H1 (cell line): ENCODE data around the gene PCDHA1. TPM values are rescaled to one million over a fixed set of nuclear protein-coding genes. Genes with fewer than 3 reads are reported as not detected.

Source experiments
- CTCF ChIA-PET: fragments of 300-600 bp; sonication (Branson Sonifier 250); formaldehyde crosslinking; loops from one replicate; lab custom pipeline; 2021; ENCODE audit not compliant: partially characterized antibody; lab: Charles Lee
- POLR2A ChIA-PET: fragments of 300-600 bp; sonication (Branson Sonifier 250); formaldehyde crosslinking; loops from one replicate; lab custom pipeline; 2021; ENCODE audit warnings: inconsistent platforms; ENCODE audit not compliant: partially characterized antibody; lab: Charles Lee
- DNase-seq, 2 experiments: peaks; one replicate each; pipeline versions ENCODE4 v3.0.0 to v3.0.0-alpha.2; 2010 to 2022; ENCODE audit warnings: low spot score in 2 of 2, low read depth in 1 of 2, mixed read lengths in 1 of 2
- FAIRE-seq: peaks from 2 replicates; lab custom pipeline; 2011; peaks lifted over from hg19 to GRCh38; lab: Jason Lieb, UNC
- H2AFZ ChIP-seq: 2 replicates; pipeline ENCODE4 v1.8.1; 2012; ENCODE audit warnings: low read length, inconsistent platforms
- H2AK5ac ChIP-seq: 2 replicates; pipeline ENCODE4 v1.6.1; 2013; ENCODE audit warnings: low read depth, low read length
- H2BK120ac ChIP-seq: replicated peaks from 2 replicates; pipeline ENCODE3; 2013; ENCODE audit warnings: low read depth, low read length, inconsistent platforms
- H2BK12ac ChIP-seq: 2 replicates; pipeline ENCODE4 v1.6.1; 2013; ENCODE audit warnings: low read depth, low read length
- H2BK15ac ChIP-seq: 2 replicates; pipeline ENCODE4 v1.6.1; 2013; ENCODE audit warnings: low read length
- H2BK20ac ChIP-seq: 2 replicates; pipeline ENCODE4 v1.6.1; 2013; ENCODE audit warnings: low read length
- H2BK5ac ChIP-seq: 2 replicates; pipeline ENCODE4 v1.6.1; 2013; ENCODE audit warnings: low read depth, low read length
- H3K14ac ChIP-seq: 2 replicates; pipeline ENCODE4 v1.6.1; 2013; ENCODE audit warnings: inconsistent platforms; ENCODE audit not compliant: insufficient read length
- H3K18ac ChIP-seq: 2 replicates; pipeline ENCODE4 v1.6.1; 2013; ENCODE audit warnings: low read length; ENCODE audit errors: extremely low read depth
- H3K23ac ChIP-seq: 2 replicates; pipeline ENCODE4 v1.6.1; 2013; ENCODE audit warnings: inconsistent platforms; ENCODE audit not compliant: insufficient read length
- H3K23me2 ChIP-seq: 2 replicates; pipeline ENCODE4 v1.6.1; 2013; ENCODE audit warnings: low read depth, low read length
- H3K27ac ChIP-seq: 2 replicates; pipeline ENCODE4 v1.6.1; 2011; ENCODE audit warnings: low read depth, low read length, inconsistent platforms
- H3K27me3 ChIP-seq, 4 experiments: replicated peaks in 1 of 4; 1 replicate in 1 of 4; 2 replicates in 3 of 4; pipeline versions ENCODE4 v1.6.1 to v1.8.1; 2011 to 2013; ENCODE audit warnings: low read length in 3 of 4, mild to moderate bottlenecking in 3 of 4, inconsistent platforms in 2 of 4, mixed read lengths in 2 of 4, moderate library complexity in 1 of 4; ENCODE audit not compliant: control insufficient read depth in 3 of 4, insufficient read depth in 3 of 4; ENCODE audit errors: extremely low read depth in 1 of 4
- H3K36me3 ChIP-seq, 4 experiments: 2 replicates each; pipeline versions ENCODE4 v1.6.1 to v1.8.1; 2011 to 2013; ENCODE audit warnings: mild to moderate bottlenecking in 4 of 4, low read length in 3 of 4, moderate library complexity in 2 of 4, control low read depth in 1 of 4, inconsistent platforms in 1 of 4; ENCODE audit not compliant: insufficient read depth in 4 of 4, control insufficient read depth in 2 of 4
- H3K4ac ChIP-seq: replicated peaks from 2 replicates; pipeline ENCODE3; 2013; ENCODE audit warnings: low read length, low read depth, mixed read lengths, inconsistent platforms; ENCODE audit not compliant: insufficient read length
- H3K4me1 ChIP-seq, 4 experiments: replicated peaks in 1 of 4; 1 replicate in 1 of 4; 2 replicates in 3 of 4; pipeline versions ENCODE4 v1.6.1 to v1.8.1; 2011 to 2013; ENCODE audit warnings: low read length in 3 of 4, inconsistent platforms in 2 of 4, mixed read lengths in 1 of 4; ENCODE audit not compliant: insufficient read depth in 4 of 4, control insufficient read depth in 3 of 4
- H3K4me2 ChIP-seq, 2 experiments: 2 replicates each; pipeline versions ENCODE4 v1.6.1 to v1.8.1; 2011 to 2013; ENCODE audit warnings: low read depth in 2 of 2, low read length in 2 of 2, control low read depth in 1 of 2, inconsistent platforms in 1 of 2, mild to moderate bottlenecking in 1 of 2; ENCODE audit not compliant: insufficient read depth in 1 of 2
- H3K4me3 ChIP-seq, 4 experiments: fragments of 200-600, 300-600 bp in 1 of 4; sonication (generic), shearing (Covaris generic), sonication (Bioruptor Twin) in 1 of 4; 2 replicates each; pipeline versions ENCODE4 v1.5.1 to v1.8.1; 2011 to 2016; ENCODE audit warnings: low read length in 4 of 4, low read depth in 3 of 4, control low read depth in 2 of 4, inconsistent platforms in 2 of 4, mild to moderate bottlenecking in 2 of 4, mixed read lengths in 1 of 4, moderate library complexity in 1 of 4; ENCODE audit not compliant: insufficient read depth in 2 of 4; ENCODE audit errors: extremely low read depth in 1 of 4
- H3K56ac ChIP-seq: replicated peaks from 2 replicates; pipeline ENCODE3; 2013; ENCODE audit warnings: low read depth, mild to moderate bottlenecking, mixed read lengths, low read length, inconsistent platforms; ENCODE audit not compliant: insufficient read length
- H3K79me1 ChIP-seq: 2 replicates; pipeline ENCODE4 v1.6.1; 2013; ENCODE audit warnings: low read depth, low read length, control low read depth
- H3K79me2 ChIP-seq, 2 experiments: 2 replicates each; pipeline versions ENCODE4 v1.6.1 to v1.8.1; 2012 to 2013; ENCODE audit warnings: low read length in 2 of 2, mild to moderate bottlenecking in 2 of 2, inconsistent platforms in 1 of 2; ENCODE audit not compliant: insufficient read depth in 2 of 2, control insufficient read depth in 1 of 2
- H3K9ac ChIP-seq, 4 experiments: replicated peaks in 1 of 4; 1 replicate in 1 of 4; 2 replicates in 3 of 4; pipeline versions ENCODE4 v1.6.1 to v1.8.1; 2011 to 2013; ENCODE audit warnings: low read depth in 3 of 4, low read length in 3 of 4, control low read depth in 2 of 4, mild to moderate bottlenecking in 2 of 4, moderate library complexity in 2 of 4, inconsistent platforms in 1 of 4; ENCODE audit errors: extremely low read depth in 1 of 4
- H3K9me3 ChIP-seq, 2 experiments: 2 replicates each; pipeline versions ENCODE4 v1.6.1 to v1.8.1; 2012 to 2013; ENCODE audit warnings: mild to moderate bottlenecking in 2 of 2, moderate library complexity in 2 of 2, control low read depth in 1 of 2, inconsistent platforms in 1 of 2, low read depth in 1 of 2, low read length in 1 of 2, mixed read lengths in 1 of 2; ENCODE audit not compliant: insufficient read depth in 2 of 2
- H4K20me1 ChIP-seq, 2 experiments: replicated peaks in 1 of 2; 2 replicates each; pipeline versions ENCODE3 to v1.8.1; 2011 to 2013; ENCODE audit warnings: inconsistent platforms in 2 of 2, low read length in 2 of 2, mild to moderate bottlenecking in 1 of 2; ENCODE audit not compliant: insufficient read depth in 2 of 2, control insufficient read depth in 1 of 2
- H4K5ac ChIP-seq: 2 replicates; pipeline ENCODE4 v1.6.1; 2013; ENCODE audit warnings: low read length, low read depth, mixed read lengths, inconsistent platforms; ENCODE audit not compliant: insufficient read length
- H4K8ac ChIP-seq: 2 replicates; pipeline ENCODE4 v1.8.0; 2013; ENCODE audit warnings: mild to moderate bottlenecking, moderate library complexity, low read length, inconsistent platforms; ENCODE audit not compliant: insufficient read depth; ENCODE audit errors: extremely low read depth
- H4K91ac ChIP-seq: replicated peaks from 2 replicates; pipeline ENCODE3; 2013; ENCODE audit warnings: low read length, mixed read lengths, inconsistent platforms; ENCODE audit not compliant: insufficient read length
- ASH2L ChIP-seq: fragments of 200-600, 300-600 bp; sonication (generic); IDR thresholded peaks from one replicate; pipeline ENCODE4 v1.7.1; 2017; ENCODE audit warnings: low read length
- CHD1 ChIP-seq: IDR thresholded peaks from 2 replicates; pipeline ENCODE4 v1.6.1; 2012; ENCODE audit warnings: low read depth, low read length, improper control_type of control experiment
- CTBP2 ChIP-seq: IDR thresholded peaks from 2 replicates; pipeline ENCODE4 v1.7.0; 2011; ENCODE audit warnings: borderline replicate concordance, mild to moderate bottlenecking, moderate library complexity, mixed read lengths, low read length; ENCODE audit not compliant: insufficient read depth, insufficient read length
- FOSL1 ChIP-seq: IDR thresholded peaks from 2 replicates; pipeline ENCODE4 v1.6.1; 2011; ENCODE audit warnings: mild to moderate bottlenecking, low read depth, low read length, moderate library complexity; ENCODE audit not compliant: insufficient read depth
- GABPA ChIP-seq: IDR thresholded peaks from 2 replicates; pipeline ENCODE4 v1.6.1; 2011; ENCODE audit warnings: mild to moderate bottlenecking, low read length, moderate library complexity, borderline replicate concordance; ENCODE audit not compliant: insufficient read depth
- JUN ChIP-seq: IDR thresholded peaks from 2 replicates; pipeline ENCODE4 v1.6.1; 2011; ENCODE audit warnings: low read depth, mild to moderate bottlenecking, improper control_type of control experiment, low read length
- MAFK ChIP-seq: IDR thresholded peaks from 2 replicates; pipeline ENCODE4 v1.6.1; 2012; ENCODE audit warnings: low read depth, mild to moderate bottlenecking, improper control_type of control experiment, low read length
- PHF8 ChIP-seq: fragments of 200-600 bp; sonication (generic); conservative IDR thresholded peaks from 2 replicates; pipeline ENCODE4 v1.7.1; 2012; ENCODE audit warnings: low read depth, mild to moderate bottlenecking, inconsistent platforms, low read length, moderate library complexity
- RNF2 ChIP-seq: fragments of 200-900, 300-1000 bp; sonication (generic); IDR thresholded peaks from 2 replicates; pipeline ENCODE4 v1.7.1; 2016; ENCODE audit warnings: borderline replicate concordance, low read depth, mild to moderate bottlenecking, antibody characterized with exemption, low read length; ENCODE audit not compliant: poor library complexity, severe bottlenecking; ENCODE audit errors: missing control alignments
- SIRT6 ChIP-seq: IDR thresholded peaks from one replicate; pipeline ENCODE4 v1.7.1; 2012; ENCODE audit warnings: low read length, inconsistent platforms
- SP1 ChIP-seq: IDR thresholded peaks from 2 replicates; pipeline ENCODE4 v1.6.1; 2011; ENCODE audit warnings: low read depth, low read length
- polyA plus RNA-seq, 7 experiments: library from polyadenylated mRNA; depleted of rRNA in 3 of 7; stranded (reverse) in 5 of 7; unstranded in 2 of 7; fragments of >200 nt in 5 of 7; fragments of 200-250 nt in 2 of 7; gene quantifications; 1 replicate in 5 of 7; 2 replicates in 1 of 7; 4 replicates in 1 of 7; pipeline versions ENCODE4 v1.2.1 to v1.2.3, GENCODE V29; 2011 to 2013; ENCODE audit warnings: missing spikeins in 2 of 7, mixed read lengths in 2 of 7
- total RNA-seq: library from RNA; stranded (reverse); fragmentation: NEBNext Ultra II Directional; extraction: Animal tissue kit (Norgen Biotek cat#: 25700); gene quantifications from 2 replicates; pipeline ENCODE4 v1.2.1, GENCODE V29; 2021
- TF ChIP-seq, protein P1 (sequence below): IDR thresholded peaks from 2 replicates; pipeline ENCODE4 v1.6.1; 2012; ENCODE audit warnings: inconsistent platforms
- TF ChIP-seq, protein P2 (sequence below): IDR thresholded peaks from 2 replicates; pipeline ENCODE4 v1.6.1; 2011; ENCODE audit warnings: low read depth, mild to moderate bottlenecking, low read length; ENCODE audit not compliant: insufficient read depth

PCDHA1 gene
- total and polyA plus RNA-seq, 2 of the 8 experiments (the other 6 are each of a cell fraction or from before 2014, with no cell fraction given): 0.23 to 0.50 TPM

- Histone ChIP-seq H2AFZ (no peak overlapping the region), H3K56ac (no peak overlapping the region), H4K91ac (no peak overlapping the region), H3K4me3 (no peak overlapping the region), H3K4ac (no peak overlapping the region), H3K23ac (no peak overlapping the region), H3K18ac (no peak overlapping the region), H3K4me1 (peaks cover 0 to 8% (median 2%) of the 10 kb centered on the region in 4 experiments), H3K4me2 (no peak overlapping the region), H3K14ac (no peak overlapping the region), H3K9me3 (no peaks in the 10 kb centered on the region), H2BK120ac (no peak overlapping the region), H2BK12ac (no peak overlapping the region), H2BK15ac (peak overlapping the region; percentile 14; the same call in 1 of the 2 replicates), H3K79me2 (peaks cover 0 to 3% of the 10 kb centered on the region in 2 experiments; a peak in 2 of 4 replicates), H2BK20ac (no peak overlapping the region), H3K79me1 (no peaks in the 10 kb centered on the region), H3K23me2 (no peaks in the 10 kb centered on the region), H3K36me3 (no peaks in the 10 kb centered on the region), H4K20me1 (peaks cover 0 to 6% of the 10 kb centered on the region in 2 experiments), H4K5ac (no peak overlapping the region), H2AK5ac (no peak overlapping the region), H3K27ac (no peak overlapping the region), H2BK5ac (no peak overlapping the region), H3K9ac (no peak overlapping the region), H3K27me3 (peaks cover 0 to 2% (median under 1%) of the 10 kb centered on the region in 4 experiments; a peak in 4 of 7 replicates), H4K8ac (no peak overlapping the region)
- POLR2A ChIA-PET: interaction anchor here (0.9 to 13.7 kb wide), 3 partner anchors 12 to 67 kb away, joined by 3 to 123 read pairs (median 8); no protein-coding TSS in a partner anchor
- CTCF ChIA-PET: interaction anchor here (0.7 to 2.7 kb wide), 6 partner anchors 14 to 117 kb away, joined by 3 to 11 read pairs (median 4); partner anchors contain the start of genes PCDHA10, PCDHA11 and PCDHAC1
- DNase-seq (no peak), FAIRE-seq (no peak)
- TF ChIP-seq, protein P1, sequence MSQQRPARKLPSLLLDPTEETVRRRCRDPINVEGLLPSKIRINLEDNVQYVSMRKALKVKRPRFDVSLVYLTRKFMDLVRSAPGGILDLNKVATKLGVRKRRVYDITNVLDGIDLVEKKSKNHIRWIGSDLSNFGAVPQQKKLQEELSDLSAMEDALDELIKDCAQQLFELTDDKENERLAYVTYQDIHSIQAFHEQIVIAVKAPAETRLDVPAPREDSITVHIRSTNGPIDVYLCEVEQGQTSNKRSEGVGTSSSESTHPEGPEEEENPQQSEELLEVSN: no peak
- no peak for TF ChIP-seq MAFK
- no peak for TF ChIP-seq FOSL1
- TF ChIP-seq CTBP2: no peak
- TF ChIP-seq RNF2: no peak
- no peak for TF ChIP-seq CHD1
- TF ChIP-seq, protein P2, sequence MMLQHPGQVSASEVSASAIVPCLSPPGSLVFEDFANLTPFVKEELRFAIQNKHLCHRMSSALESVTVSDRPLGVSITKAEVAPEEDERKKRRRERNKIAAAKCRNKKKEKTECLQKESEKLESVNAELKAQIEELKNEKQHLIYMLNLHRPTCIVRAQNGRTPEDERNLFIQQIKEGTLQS: no peak
- no peak for TF ChIP-seq ASH2L
- TF ChIP-seq GABPA: no peak
- no peak for TF ChIP-seq SIRT6
- no peak for TF ChIP-seq JUN
- no peak for TF ChIP-seq SP1
- TF ChIP-seq PHF8: no peak
Observed at GRCh38 chr5:140973550-140973949, 187.6 kb downstream of the PCDHA1 start.
